Sciatic nerve (tissue), 2 donors: ENCODE measurements around the gene RAB8B. TPM values are rescaled to one million over a fixed set of nuclear protein-coding genes. Genes with fewer than 3 reads are reported as not detected.

Source experiments
- ATAC-seq: fragments of 200-7000 bp; cut with Tn5 transposase; one replicate; pipeline ENCODE4 v1.9.1; 2020; ENCODE audit warnings: mild to moderate bottlenecking, moderate library complexity
- DNase-seq: peaks from one replicate; pipeline ENCODE4 v3.0.0-alpha.2; 2020; ENCODE audit warnings: low spot score
- intact Hi-C: fragments of 100-400 bp; cut with DNase I; formaldehyde crosslinking; loops from one replicate; pipeline ENCODE4 v1.14.2; 2022
- total RNA-seq: library from RNA; stranded (reverse); fragmentation: NEBNext Ultra II Directional; extraction: Animal tissue kit (Norgen Biotek cat#: 25700); gene quantifications from one replicate; pipeline ENCODE4 v1.2.1, GENCODE V29; 2021
- donor health status: DM: no; HTN: no; CAD: no.
- donor health status: DM: no; HTN: no; CAD: no.

Gene RAB8B
- total RNA-seq, 1 donor from 2014 or later: 69.4 TPM

DNA sequence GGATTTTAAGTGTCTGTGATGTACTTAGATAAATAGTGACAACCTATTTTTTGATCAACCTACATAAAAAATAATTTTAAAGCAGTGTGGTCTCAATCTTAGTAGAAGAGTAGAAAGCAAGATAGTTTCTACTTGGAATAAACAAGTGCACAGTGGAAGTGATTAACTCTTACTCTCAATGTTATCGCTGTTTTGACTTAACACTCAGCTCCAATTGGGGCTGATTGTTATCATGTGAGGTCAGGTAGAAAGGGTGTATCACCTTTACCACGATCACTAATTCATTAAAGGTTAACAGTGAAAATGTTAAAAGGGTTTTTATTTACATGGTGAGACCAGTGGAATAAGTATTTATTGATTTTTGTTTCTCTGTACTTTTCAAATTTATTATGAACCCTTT lies 65.6 kb downstream of the RAB8B start:
- ATAC-seq (no peak), DNase-seq (no peak)
- intact Hi-C loops: no loop called here

DNA sequence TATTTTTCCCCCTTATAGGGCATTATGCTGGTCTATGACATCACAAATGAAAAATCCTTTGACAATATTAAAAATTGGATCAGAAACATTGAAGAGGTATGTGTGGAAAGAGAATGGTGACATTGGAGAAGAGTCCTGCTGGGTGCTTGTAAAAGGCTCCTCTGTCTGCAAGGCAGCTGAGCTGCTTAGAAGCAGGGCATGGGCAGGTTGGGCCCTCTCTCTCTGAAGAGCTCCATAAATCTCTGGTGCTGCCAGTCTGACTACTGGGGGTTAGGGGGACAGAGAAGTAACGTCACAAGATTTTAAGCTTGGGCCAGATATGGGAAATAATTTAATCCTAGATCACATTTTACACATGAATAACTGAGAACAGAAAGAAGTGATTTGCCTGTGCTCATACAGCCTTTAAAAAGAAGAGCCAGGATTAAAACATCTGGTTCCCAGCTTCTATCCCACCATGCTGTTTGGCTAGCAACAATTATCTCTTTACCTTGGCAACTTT lies 66.1 kb downstream of the RAB8B start:
- intact Hi-C loops: no loop called here
- no peak for DNase-seq
- no peak for ATAC-seq

DNA sequence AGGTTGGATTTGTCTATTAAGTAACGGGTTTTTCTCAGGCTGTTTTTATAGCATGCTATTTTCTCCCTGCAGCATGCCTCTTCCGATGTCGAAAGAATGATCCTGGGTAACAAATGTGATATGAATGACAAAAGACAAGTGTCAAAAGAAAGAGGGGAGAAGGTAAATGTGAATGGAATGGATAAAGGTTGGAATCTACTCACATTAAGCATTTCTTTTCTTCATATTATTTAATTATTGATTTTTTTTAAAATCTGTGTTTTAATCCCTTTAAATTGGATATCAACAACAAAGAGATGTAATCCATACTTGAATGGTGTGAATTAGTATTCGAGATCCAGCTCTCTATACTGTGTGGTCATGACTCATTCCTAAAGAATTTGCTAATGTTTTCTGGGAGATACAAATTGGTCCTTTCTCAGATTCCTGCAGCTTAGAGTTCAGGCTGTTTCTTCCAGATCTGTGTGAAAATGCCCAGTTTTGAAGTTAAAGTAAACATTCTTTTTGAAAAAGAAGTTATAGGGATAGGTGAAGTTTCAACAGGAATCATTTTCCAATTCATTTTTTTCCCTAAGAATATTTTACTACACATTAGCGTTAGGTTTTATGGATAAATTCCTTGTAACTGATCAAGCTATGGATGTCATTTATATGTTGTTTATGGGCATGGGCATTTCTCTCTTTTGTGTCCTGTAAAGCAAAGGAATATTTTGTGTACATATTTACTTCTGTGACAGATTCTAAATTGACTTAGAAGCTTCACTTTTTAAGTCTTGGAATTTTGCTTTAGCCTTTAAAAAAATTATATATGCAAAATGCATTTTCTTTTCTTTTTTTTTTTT lies 67.2 kb downstream of the RAB8B start:
- no peak for ATAC-seq
- intact Hi-C loops: no loop called here
- no peak for DNase-seq

DNA sequence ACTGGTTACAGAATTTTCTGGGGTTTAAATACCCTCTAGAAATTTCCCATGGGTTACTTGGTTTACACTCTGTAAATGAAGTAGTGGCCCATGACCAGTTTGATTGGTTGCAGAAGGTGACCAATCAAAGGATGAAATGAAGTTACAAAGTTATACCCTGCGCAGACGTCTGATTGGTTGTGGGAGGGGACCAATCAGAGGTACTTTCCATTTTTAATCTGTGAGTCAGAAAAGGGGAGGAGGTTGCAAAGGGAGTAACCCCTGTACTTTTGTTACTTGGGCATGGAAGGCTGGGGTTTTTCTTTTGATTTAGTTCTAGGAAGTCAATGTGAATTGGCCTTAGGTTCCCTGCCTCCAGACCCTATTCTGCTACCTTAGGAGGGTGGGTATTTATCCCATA lies 69.3 kb downstream of the RAB8B start:
- ATAC-seq (no peak), DNase-seq (no peak)
- intact Hi-C loops: no loop called here

DNA sequence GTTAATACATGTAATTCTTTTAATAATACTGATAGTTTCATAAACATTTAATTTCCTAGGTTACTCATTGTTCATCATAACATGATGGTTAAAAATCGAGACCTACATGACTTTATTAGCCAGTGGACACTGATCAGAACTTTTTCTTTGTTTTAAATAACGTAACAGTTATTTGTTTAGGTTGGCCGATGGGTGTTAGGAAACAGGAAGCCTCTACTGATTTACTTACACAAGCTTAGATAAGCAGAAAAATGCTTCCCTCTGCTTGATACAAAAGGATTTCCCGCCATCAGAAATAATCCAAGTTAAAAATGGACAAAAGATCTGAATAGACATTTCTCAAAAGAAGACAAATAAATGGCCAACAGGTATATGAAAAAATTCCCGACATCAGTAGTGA lies 71.4 kb downstream of the RAB8B start:
- no peak for DNase-seq
- no peak for ATAC-seq
- intact Hi-C loops: no loop called here

DNA sequence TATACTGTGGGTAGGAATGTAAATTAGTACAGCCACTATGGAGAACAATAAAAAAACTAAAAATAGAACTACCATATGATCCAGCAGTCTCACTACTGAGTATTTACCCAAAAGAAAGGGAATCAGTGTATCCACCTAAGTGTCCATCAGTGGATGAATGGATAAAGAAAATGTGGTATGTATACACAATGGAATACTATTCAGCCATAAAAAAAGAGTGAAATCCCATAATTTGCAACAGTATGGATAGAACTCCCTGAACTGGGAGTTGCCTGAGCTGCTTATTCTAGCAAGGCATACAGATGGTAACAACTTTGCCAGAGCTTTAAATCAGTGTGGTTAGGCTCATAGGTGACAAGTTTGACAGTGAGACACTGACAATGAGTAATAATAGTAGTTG lies 71.9 kb downstream of the RAB8B start:
- no peak for ATAC-seq
- DNase-seq: no peak
- intact Hi-C loops: no loop called here

DNA sequence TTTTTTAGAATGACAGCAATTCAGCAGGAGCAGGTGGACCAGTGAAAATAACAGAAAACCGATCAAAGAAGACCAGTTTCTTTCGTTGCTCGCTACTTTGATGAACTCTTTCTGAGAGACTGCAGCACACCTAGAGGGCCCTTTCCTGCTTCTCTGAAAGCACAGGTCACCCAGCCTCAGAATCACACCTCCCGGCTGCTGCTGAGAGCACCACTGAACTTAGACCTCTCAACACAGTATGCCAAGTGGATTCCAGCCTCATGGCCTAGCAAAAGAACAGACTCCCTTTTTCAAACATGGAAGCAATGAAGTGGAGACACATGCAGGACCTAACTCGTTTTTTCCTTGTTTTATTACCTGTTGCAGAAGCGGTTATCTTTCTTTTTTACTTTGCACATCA lies 74.1 kb downstream of the RAB8B start:
- DNase-seq (no peak), ATAC-seq (no peak)
- intact Hi-C loops: no loop called here

DNA sequence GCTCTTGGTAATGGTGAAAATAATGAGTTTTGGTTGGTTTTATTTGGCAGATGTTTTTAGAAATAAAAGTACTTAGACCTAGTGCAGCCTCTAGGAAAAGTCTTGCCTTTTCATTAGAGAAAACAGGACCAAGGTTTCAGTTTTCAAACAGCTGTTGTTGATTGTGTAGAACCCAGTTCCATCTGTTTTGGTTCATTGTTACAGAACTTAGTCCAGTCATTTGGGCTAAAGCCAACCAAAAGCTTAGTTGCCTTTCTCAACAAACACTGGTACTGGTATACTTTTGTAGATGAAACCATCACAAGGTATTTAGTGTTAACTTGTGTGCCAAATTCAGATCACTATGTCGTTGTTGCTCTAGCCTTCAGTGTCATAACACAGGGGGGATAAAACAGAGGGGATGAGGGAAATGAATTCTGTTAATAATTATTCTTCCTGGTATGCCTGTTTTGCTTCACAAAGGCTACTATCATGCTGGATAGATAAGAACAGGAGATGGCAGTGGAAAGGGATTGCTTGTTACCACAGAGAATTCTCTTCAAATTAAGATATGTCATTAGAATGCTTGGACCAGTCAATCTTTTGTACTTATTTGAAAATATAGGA lies 75.4 kb downstream of the RAB8B start:
- intact Hi-C loops: no loop called here
- ATAC-seq (no peak), DNase-seq (no peak)

DNA sequence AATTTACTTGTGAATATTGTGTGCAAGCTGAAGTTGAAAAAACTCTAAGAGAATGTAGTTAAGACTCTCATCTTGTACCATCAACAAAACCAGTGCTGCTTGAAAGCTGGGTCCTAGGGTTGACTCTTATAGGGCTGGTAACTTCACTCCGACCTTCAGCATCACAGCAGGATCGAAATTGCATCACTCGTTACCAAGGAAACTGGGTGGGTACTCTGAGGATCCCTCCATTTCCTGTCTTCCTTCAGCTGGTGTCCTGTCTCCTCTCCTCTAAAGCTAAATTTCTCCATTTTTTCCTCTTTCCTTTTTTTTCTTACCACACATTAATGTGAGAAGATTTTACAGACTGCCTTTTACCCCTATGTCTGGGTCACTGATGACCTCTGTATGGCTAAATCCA lies 85.0 kb downstream of the RAB8B start:
- ATAC-seq (no peak), DNase-seq (no peak)
- intact Hi-C loops: no loop called here

DNA sequence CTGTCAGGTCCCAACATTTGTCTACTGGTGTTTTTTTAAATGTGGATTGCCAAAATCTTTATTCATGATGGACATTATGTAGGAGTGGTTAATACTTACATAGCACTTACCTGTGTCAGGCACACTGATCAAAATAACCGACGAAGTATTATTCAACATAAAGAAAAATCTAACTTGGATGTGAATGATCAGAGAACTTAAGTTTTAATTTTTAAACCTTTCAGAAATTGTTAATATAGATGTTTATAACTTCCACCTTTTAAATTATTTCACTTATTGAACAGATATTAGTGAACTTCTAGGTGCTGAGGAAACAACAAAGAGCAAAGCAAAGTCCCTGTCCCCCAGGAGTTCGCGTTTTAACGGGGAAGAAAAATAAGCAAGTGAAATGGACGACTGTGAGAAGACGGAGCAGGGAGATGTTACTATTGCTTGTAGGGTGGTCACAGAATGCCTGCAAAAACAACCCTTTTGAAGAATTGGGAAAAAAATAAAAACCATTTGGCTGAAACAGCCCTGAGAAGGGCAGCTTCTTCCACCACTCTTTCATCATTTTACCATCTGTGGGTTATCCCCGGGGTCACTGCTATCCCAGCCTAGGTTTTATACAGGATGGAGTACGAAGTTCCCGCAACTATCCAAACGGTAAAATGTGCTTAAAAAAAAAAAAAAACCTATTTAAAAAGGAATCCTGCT lies 87.1 kb downstream of the RAB8B start:
- DNase-seq (no peak), ATAC-seq (peak; percentile 11)
- intact Hi-C loops: no loop called here

DNA sequence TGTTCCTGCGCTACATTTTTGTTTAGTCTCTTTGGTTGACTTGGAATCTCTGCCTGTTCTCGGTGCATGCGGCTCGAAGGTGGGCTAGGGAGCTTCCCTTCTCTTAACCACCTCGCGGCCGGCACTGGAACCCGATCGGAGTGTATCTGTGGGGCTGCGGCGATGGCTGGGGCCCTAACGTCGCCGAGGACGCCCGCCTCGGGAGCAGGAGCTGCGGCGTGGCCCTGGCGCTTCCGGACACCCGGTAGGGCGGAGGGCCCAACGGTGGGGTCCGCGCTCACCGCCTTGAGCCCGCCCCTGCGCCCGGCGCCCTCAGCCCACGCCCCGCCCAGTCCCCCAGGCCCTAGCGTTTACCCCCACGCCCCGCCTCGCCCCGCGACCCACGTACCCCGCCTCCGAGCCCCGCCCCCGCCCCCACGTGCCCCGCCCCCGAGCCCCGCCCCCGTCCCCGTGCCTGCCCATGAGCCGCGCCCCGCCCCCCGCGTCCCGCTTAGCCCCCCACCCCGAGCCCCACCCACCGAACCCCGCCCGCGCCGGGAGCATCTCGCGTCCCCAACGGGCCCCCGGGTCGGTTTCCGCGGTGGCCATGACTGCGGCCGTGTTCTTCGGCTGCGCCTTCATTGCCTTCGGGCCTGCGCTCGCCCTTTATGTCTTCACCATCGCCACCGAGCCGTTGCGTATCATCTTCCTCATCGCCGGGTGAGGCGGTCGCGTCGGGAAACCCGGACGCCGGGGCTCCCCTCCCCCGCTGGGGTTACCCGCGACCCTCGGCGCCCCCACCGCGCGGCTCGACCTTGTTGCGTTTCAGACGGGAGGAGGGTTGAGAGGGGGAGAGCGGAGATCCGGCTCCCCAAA lies 87.9 kb downstream of the RAB8B start, which contains the start of gene APH1B:
Gene APH1B, plus strand, starts transcription at position 568 of the 855 bp plus-strand sequence. Its CDS starts 19 bp downstream, at position 587.
- DNase-seq (peak; percentile 89), ATAC-seq (peak; percentile 89)
- intact Hi-C loops: no loop called here

DNA sequence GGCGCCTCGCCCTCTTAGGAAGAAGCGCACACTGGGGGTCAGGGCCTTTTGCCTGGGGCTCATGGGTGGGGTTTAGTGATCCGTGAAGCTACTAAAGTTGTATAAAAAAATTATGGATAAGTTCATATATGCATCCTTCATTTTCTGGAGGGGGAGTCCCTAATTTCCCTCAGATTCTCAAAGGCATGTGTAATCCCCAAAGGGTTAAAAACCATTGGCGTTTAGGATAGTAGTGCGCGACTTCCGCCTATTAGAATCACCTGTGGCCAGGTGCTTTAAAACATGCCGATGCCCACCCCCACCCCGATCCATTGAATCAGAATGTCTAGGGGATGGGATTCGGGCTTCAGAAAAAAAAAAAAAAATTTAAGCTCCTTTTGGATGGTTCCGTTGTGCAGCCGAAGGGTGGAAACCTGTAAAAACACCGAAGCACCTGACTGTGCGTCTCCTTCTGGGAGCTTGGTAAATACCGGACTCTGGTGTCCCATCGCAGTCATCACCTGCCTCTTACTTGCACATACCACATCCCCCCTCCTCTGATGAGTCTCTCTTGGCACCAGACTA lies 88.6 kb downstream of the RAB8B start:
- peak; percentile 38 for ATAC-seq
- intact Hi-C loops: no loop called here

DNA sequence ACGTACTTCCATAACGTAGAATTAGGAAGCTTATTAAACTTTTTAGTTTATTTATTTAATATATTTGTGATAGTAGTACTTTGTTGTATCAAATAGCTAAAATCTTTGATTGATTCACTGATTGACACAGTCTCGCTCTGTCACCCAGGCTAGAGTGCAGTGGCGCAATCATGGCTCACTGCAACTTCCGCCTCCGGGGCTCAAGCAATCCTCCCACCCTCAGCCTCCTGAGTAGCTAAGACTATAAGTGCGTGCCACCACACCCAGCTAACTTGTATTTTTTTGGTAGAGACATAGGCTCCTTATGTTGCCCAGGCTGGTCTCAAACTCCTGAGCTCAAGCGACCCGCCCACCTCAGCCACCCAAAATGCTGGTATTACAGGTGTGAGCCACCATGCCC lies 93.7 kb downstream of the RAB8B start:
- no peak for ATAC-seq
- no peak for DNase-seq
- intact Hi-C loops: no loop called here

More for the DNA sequence above, 88.6 kb downstream of the RAB8B start:
- no peak for DNase-seq

DNA sequence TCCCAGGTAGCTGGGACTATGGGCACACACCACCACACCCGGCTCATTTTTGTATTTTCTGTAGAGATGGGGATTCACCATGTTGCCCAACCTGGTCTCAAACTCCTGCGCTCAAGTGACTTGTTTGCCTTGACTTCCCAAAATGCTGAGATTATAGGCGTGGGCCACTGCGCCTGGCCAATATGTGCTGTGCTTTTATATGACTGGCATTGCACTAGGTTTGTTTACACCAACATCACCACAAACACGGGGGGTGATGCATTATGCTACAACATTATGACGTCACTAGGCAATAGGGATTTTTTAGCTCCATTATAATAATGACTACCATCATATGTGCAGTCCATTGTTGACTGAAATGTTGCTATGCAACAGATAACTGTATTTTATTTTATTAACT lies 94.9 kb downstream of the RAB8B start:
- DNase-seq (no peak), ATAC-seq (no peak)
- intact Hi-C loops: no loop called here

DNA sequence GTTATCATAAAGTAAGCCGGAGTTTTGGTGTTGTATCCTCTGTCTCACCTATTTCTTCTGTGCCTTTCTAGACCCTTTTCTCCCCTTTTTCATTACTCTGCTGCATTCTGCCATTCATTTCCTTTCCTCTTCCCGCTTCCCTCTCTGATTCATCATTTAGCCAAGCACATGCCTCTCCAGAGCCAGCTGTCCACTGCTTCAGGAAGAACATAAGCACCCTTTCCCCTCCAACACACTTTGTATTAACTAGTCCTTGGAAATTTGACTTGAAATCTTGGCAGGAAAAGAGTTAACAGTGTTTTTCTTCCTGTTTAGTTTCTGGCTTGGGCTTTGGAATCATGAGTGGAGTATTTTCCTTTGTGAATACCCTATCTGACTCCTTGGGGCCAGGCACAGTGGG lies 97.7 kb downstream of the RAB8B start:
- DNase-seq (no peak), ATAC-seq (no peak)
- intact Hi-C loops: no loop called here

DNA sequence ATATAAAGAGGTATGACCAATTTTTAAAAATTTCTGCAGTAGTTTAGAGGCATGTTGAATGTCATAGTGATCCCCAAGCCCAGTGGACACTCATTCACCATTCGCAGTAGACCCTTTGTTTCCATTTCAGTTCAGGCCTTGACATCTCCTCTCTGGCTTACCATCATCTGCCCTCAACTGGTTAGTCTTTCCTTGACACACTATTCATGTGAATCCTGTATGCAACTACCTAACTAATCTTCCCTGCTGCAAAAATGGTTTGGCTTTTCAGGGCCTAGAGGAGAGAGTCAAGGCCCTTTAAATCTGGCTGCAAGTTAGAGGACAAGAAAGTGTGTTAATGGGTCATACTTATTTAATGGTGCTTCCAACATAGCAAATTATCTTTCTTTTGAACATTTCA lies 98.9 kb downstream of the RAB8B start:
- intact Hi-C loops: no loop called here
- ATAC-seq: peak; percentile 28
- DNase-seq: no peak

DNA sequence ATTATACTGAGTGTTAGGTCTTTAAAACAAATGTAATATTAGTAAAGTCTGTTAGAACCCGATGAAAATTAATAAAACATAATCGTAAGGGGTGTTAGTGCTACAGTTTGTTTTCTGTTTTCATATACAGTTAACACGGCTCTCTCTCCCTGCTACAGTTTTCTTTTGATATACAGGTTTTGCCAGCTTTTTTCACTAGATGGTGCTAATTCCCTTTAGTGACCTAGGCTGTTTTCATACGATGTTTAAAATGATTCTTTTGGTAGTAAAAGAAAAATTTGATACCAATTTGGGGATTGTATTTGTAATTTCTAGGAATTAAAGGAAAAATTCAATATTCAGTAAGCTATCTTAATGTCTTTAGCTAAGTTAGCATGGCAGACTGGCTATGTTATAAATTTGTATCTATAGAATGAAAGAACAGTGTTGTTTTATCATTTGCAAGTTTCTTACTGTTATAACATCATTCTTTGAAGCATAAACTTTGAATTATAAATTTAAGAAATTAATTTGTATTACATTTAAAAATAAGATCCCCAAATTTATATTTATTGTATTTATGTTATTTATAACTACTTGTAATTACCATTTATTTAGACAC lies 99.5 kb downstream of the RAB8B start:
- ATAC-seq (peak; percentile 81), DNase-seq (no peak)
- intact Hi-C loops: no loop called here

DNA sequence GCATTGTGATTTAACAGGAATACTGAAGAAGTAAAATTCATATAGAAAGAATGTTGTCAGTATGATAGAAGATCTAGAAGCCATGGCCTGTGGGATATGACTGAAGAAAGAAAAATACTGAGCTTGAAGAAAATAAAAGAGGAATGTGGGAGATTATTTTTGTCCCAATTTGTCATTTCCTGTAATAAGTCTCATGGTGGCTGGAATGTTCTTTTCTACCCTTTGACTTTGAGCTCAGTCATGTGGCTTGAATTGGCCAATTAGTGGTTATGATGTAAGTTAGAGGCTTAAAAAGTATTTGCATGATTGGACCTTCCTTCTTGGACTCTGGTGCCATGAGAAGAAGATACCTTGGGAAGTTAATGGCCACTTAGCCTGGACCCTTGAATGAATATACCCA lies 102.1 kb downstream of the RAB8B start:
- no peak for DNase-seq
- ATAC-seq: no peak
- intact Hi-C loops: loop anchor here (5.0 kb wide), 1 partner anchor 111 kb away; no protein-coding TSS in a partner anchor
